HepG2 (cell line): ENCODE data around the gene PALM3. TPM values are rescaled to one million over a fixed set of nuclear protein-coding genes. Genes with fewer than 3 reads are reported as not detected.

Experiments used
- CENPT ChIP-seq: sonication (generic); formaldehyde crosslinking; IDR thresholded peaks from 2 replicates; pipeline ENCODE4 v1.8.0; 2022; ENCODE audit warnings: low read depth, mild to moderate bottlenecking, moderate library complexity, missing genetic modification reagents
- DMAP1 ChIP-seq: IDR thresholded peaks from 2 replicates; pipeline ENCODE4 v1.6.1; 2016
- IKZF1 ChIP-seq: fragments of 450-650 bp; IDR thresholded peaks from 2 replicates; pipeline ENCODE4 v1.7.1; 2016
- MAFF ChIP-seq: IDR thresholded peaks from 2 replicates; pipeline ENCODE4 v1.6.1; 2011; ENCODE audit warnings: low read depth, low read length, improper control_type of control experiment
- MAFG ChIP-seq: sonication (generic); formaldehyde crosslinking; IDR thresholded peaks from 2 replicates; pipeline ENCODE4 v1.5.1; 2020; ENCODE audit warnings: mild to moderate bottlenecking, missing genetic modification reagents
- MIER3 ChIP-seq: IDR thresholded peaks from 2 replicates; pipeline ENCODE4 v1.6.1; 2016; ENCODE audit warnings: missing compliant biosample characterization, borderline replicate concordance
- PTBP1 ChIP-seq: fragments of 200-400 bp; formaldehyde crosslinking; IDR thresholded peaks from 2 replicates; pipeline ENCODE4 v1.6.1; 2018; ENCODE audit warnings: low read length, low read depth; ENCODE audit not compliant: poor library complexity, severe bottlenecking
- SIX1 ChIP-seq: sonication (generic); formaldehyde crosslinking; IDR thresholded peaks from 2 replicates; pipeline ENCODE4 v1.4.0; 2020; ENCODE audit warnings: missing genetic modification reagents, borderline replicate concordance
- TBX2 ChIP-seq: sonication (generic); formaldehyde crosslinking; IDR thresholded peaks from 2 replicates; pipeline ENCODE4 v1.5.0; 2020; ENCODE audit warnings: missing genetic modification reagents, mild to moderate bottlenecking, borderline replicate concordance
- ZNF101 ChIP-seq: sonication (generic); formaldehyde crosslinking; IDR thresholded peaks from 2 replicates; pipeline ENCODE4 v1.4.0; 2020; ENCODE audit warnings: mild to moderate bottlenecking, low read depth, missing genetic modification reagents, borderline replicate concordance
- ZNF329 ChIP-seq: sonication (generic); formaldehyde crosslinking; IDR thresholded peaks from 2 replicates; pipeline ENCODE4 v1.9.0; 2021; ENCODE audit warnings: low read depth, mild to moderate bottlenecking, missing genetic modification reagents
- ZNF383 ChIP-seq: sonication (generic); formaldehyde crosslinking; IDR thresholded peaks from 2 replicates; pipeline ENCODE4 v1.4.0; 2020; ENCODE audit warnings: missing genetic modification reagents, mild to moderate bottlenecking, borderline replicate concordance
- ZNF703 ChIP-seq: sonication (generic); formaldehyde crosslinking; IDR thresholded peaks from 2 replicates; pipeline ENCODE4 v1.5.1; 2020; ENCODE audit warnings: missing genetic modification reagents, mild to moderate bottlenecking, moderate library complexity, borderline replicate concordance
- polyA plus RNA-seq, 8 experiments: library from polyadenylated mRNA; depleted of rRNA in 3 of 8; stranded (reverse) in 7 of 8; unstranded in 1 of 8; fragments of >200 nt; fragmentation: Illumina TruSeq in 4 of 8; extraction: Trizol in 4 of 8; gene quantifications; 2 replicates each; pipeline versions ENCODE4 v1.2.1 to v1.2.3, GENCODE V29; 2011 to 2016; ENCODE audit warnings: low read depth in 4 of 8, missing spikeins in 1 of 8, mixed read lengths in 1 of 8; ENCODE audit not compliant: insufficient read depth in 1 of 8
- total RNA-seq, 5 experiments: library from RNA; depleted of rRNA; stranded (reverse); fragments of >200 nt; fragmentation: Illumina TruSeq; extraction: Trizol; gene quantifications; 2 replicates each; pipeline ENCODE4 v1.2.3, GENCODE V29; 2016; ENCODE audit warnings: low read depth in 1 of 5
- TF ChIP-seq, protein P1 (sequence below): sonication (generic); formaldehyde crosslinking; IDR thresholded peaks from 2 replicates; pipeline ENCODE4 v1.5.1; 2020; ENCODE audit warnings: mild to moderate bottlenecking, missing genetic modification reagents, borderline replicate concordance
- TF ChIP-seq, protein P2 (sequence below): IDR thresholded peaks from 2 replicates; pipeline ENCODE4 v1.6.1; 2016; ENCODE audit warnings: missing compliant biosample characterization, missing genetic modification reagents, borderline replicate concordance
- TF ChIP-seq, protein P3 (sequence below): sonication (generic); formaldehyde crosslinking; IDR thresholded peaks from 2 replicates; pipeline ENCODE4 v1.4.0; 2020; ENCODE audit warnings: missing genetic modification reagents
- TF ChIP-seq, protein P4 (sequence below): sonication (generic); formaldehyde crosslinking; IDR thresholded peaks from 2 replicates; pipeline ENCODE4 v1.4.0; 2020; ENCODE audit warnings: mild to moderate bottlenecking, missing genetic modification reagents
- TF ChIP-seq, protein P5 (sequence below): sonication (generic); formaldehyde crosslinking; IDR thresholded peaks from 2 replicates; pipeline ENCODE4 v1.5.0; 2020; ENCODE audit warnings: missing genetic modification reagents
- TF ChIP-seq, protein P6 (sequence below): sonication (generic); formaldehyde crosslinking; IDR thresholded peaks from 2 replicates; pipeline ENCODE4 v1.5.0; 2020; ENCODE audit warnings: missing genetic modification reagents
- TF ChIP-seq, protein P7 (sequence below): sonication (generic); formaldehyde crosslinking; conservative IDR thresholded peaks from 2 replicates; pipeline ENCODE4 v1.4.0; 2020; ENCODE audit warnings: missing genetic modification reagents

The PALM3 gene
- total and polyA plus RNA-seq, 2 of the 13 experiments (the other 11 are each of a cell fraction or from before 2014, with no cell fraction given) = 0.79 to 2.4 TPM

DNA sequence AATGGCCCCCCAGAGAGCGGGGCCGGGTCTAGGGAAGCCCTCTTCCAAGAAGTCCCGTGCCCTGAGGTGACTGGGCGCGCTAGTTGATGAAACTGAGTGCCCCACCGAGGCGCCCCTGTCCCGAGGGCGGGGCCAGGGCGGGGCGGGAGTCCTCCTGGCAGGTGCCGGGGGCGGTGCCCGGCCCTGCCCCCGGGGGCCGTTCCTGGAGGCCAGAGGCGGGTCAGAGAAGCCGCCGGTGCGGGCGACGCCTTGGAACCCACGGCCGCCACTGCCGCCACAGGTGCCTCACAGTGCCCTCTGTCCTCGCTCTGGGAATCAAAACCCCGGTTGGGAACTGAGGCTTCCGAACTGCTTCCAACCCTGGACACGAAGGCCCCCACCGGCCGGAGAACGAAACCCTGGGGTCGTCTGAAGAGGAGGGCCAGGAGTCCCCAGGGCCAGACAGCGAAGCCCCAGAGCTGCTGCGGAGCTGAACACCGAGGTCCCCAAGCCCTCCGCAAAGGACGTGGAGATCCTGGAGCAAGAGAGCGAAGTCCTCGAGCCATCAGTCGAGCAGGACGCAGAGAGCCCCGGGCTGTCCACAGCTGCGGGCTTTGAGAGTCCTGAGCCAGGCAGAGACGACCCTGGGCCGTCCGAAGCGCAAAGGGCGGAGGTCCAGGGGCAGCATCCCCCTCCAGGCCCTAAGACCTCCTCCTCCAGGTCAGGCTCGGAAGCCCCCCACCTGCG, 10.8 kb upstream of the PALM3 start, which contains the start of gene MISP3 (continued):
- no peak; the same call in 1 of the 2 replicates for TF ChIP-seq TBX2 (CRISPR knock-in tag)
- TF ChIP-seq, protein P1, sequence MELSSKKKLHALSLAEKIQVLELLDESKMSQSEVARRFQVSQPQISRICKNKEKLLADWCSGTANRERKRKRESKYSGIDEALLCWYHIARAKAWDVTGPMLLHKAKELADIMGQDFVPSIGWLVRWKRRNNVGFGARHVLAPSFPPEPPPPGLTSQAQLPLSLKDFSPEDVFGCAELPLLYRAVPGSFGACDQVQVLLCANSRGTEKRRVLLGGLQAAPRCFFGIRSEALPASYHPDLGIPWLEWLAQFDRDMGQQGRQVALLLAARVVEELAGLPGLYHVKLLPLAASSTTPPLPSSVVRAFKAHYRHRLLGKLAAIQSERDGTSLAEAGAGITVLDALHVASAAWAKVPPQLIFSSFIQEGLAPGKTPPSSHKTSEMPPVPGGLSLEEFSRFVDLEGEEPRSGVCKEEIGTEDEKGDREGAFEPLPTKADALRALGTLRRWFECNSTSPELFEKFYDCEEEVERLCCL = no peak
- no peak for TF ChIP-seq ZNF383 (CRISPR knock-in tag)
- TF ChIP-seq, protein P2, sequence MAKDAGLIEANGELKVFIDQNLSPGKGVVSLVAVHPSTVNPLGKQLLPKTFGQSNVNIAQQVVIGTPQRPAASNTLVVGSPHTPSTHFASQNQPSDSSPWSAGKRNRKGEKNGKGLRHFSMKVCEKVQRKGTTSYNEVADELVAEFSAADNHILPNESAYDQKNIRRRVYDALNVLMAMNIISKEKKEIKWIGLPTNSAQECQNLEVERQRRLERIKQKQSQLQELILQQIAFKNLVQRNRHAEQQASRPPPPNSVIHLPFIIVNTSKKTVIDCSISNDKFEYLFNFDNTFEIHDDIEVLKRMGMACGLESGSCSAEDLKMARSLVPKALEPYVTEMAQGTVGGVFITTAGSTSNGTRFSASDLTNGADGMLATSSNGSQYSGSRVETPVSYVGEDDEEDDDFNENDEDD (CRISPR knock-in tag) = no peak; the same call in 1 of the 2 replicates
- TF ChIP-seq SIX1 (CRISPR knock-in tag) = no peak
- TF ChIP-seq, protein P3, sequence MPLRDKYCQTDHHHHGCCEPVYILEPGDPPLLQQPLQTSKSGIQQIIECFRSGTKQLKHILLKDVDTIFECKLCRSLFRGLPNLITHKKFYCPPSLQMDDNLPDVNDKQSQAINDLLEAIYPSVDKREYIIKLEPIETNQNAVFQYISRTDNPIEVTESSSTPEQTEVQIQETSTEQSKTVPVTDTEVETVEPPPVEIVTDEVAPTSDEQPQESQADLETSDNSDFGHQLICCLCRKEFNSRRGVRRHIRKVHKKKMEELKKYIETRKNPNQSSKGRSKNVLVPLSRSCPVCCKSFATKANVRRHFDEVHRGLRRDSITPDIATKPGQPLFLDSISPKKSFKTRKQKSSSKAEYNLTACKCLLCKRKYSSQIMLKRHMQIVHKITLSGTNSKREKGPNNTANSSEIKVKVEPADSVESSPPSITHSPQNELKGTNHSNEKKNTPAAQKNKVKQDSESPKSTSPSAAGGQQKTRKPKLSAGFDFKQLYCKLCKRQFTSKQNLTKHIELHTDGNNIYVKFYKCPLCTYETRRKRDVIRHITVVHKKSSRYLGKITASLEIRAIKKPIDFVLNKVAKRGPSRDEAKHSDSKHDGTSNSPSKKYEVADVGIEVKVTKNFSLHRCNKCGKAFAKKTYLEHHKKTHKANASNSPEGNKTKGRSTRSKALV (CRISPR knock-in tag) = peak; percentile 45; the same call in 1 of the 2 replicates
- TF ChIP-seq, protein P4, sequence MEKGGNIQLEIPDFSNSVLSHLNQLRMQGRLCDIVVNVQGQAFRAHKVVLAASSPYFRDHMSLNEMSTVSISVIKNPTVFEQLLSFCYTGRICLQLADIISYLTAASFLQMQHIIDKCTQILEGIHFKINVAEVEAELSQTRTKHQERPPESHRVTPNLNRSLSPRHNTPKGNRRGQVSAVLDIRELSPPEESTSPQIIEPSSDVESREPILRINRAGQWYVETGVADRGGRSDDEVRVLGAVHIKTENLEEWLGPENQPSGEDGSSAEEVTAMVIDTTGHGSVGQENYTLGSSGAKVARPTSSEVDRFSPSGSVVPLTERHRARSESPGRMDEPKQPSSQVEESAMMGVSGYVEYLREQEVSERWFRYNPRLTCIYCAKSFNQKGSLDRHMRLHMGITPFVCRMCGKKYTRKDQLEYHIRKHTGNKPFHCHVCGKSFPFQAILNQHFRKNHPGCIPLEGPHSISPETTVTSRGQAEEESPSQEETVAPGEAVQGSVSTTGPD (CRISPR knock-in tag) = no peak
- TF ChIP-seq ZNF329 (CRISPR knock-in tag) = 0 out of 2 replicates have a peak, but pooled peaks have one; percentile 24
- TF ChIP-seq PTBP1 = no peak
- TF ChIP-seq MAFF = no peak
- no peak for TF ChIP-seq MAFG (CRISPR knock-in tag)
- TF ChIP-seq, protein P5, sequence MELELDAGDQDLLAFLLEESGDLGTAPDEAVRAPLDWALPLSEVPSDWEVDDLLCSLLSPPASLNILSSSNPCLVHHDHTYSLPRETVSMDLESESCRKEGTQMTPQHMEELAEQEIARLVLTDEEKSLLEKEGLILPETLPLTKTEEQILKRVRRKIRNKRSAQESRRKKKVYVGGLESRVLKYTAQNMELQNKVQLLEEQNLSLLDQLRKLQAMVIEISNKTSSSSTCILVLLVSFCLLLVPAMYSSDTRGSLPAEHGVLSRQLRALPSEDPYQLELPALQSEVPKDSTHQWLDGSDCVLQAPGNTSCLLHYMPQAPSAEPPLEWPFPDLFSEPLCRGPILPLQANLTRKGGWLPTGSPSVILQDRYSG (CRISPR knock-in tag) = 0 out of 2 replicates have a peak, but pooled peaks have one; percentile 6
- TF ChIP-seq IKZF1 = no peak
- TF ChIP-seq DMAP1 = 0 out of 2 replicates have a peak, but pooled peaks have one; percentile 5
- TF ChIP-seq, protein P6, sequence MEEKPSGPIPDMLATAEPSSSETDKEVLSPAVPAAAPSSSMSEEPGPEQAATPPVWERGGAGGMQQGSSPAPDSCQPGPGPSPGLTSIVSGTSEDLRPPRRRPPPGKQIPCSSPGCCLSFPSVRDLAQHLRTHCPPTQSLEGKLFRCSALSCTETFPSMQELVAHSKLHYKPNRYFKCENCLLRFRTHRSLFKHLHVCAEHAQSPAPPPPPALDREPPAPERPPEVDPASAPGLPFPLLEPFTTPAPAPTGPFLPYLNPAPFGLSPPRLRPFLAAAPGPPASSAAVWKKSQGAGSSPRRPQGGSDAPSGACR = no peak
- TF ChIP-seq ZNF703 (CRISPR knock-in tag) = 0 out of 2 replicates have a peak, but pooled peaks have one; percentile 74
- no peak for TF ChIP-seq CENPT (CRISPR knock-in tag)
- TF ChIP-seq, protein P7, sequence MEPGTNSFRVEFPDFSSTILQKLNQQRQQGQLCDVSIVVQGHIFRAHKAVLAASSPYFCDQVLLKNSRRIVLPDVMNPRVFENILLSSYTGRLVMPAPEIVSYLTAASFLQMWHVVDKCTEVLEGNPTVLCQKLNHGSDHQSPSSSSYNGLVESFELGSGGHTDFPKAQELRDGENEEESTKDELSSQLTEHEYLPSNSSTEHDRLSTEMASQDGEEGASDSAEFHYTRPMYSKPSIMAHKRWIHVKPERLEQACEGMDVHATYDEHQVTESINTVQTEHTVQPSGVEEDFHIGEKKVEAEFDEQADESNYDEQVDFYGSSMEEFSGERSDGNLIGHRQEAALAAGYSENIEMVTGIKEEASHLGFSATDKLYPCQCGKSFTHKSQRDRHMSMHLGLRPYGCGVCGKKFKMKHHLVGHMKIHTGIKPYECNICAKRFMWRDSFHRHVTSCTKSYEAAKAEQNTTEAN (CRISPR knock-in tag) = 0 out of 2 replicates have a peak, but pooled peaks have one; percentile 6
- TF ChIP-seq ZNF101 (CRISPR knock-in tag) = no peak
- no peak for TF ChIP-seq MIER3 (CRISPR knock-in tag)
